ENCODE data around the gene PHF20. TPM values are rescaled to one million over a fixed set of nuclear protein-coding genes. Genes with fewer than 3 reads are reported as not detected.
"Not testable (repeated sequence)": the region's sequence is repeated elsewhere in the genome, so short reads cannot be mapped to it uniquely, and the experiment has no call there.

The PHF20 gene
- polyA plus RNA-seq, 3 donors = 54.7 to 78.2 (median 73.6) TPM

GRCh38 chr20:35992713-35993335 is 221.0 kb downstream of the PHF20 start:
- DNase-seq = peak; percentile 41 to 60 (median 58)
- Histone ChIP-seq H3K36me3 (replicated peaks in 1 of 2; ENCODE audit: control insufficient read depth in 1 of 2, insufficient read depth in 2 of 2, low read length in 2 of 2) (no peaks in the 10 kb centered on the region), H2AFZ (ENCODE audit: insufficient read depth, low read depth, low read length, poor library complexity, severe bottlenecking) (peak overlapping the region; percentile 53), H3K9me3 (replicated peaks in 1 of 2; ENCODE audit: control insufficient read depth in 1 of 2, insufficient read depth in 1 of 2, low read length in 2 of 2) (no peaks in the 10 kb centered on the region), H3K27me3 (ENCODE audit: control insufficient read depth in 2 of 2, insufficient read depth in 2 of 2, low read length in 2 of 2) (peaks cover 0 to 5% of the 10 kb centered on the region in 2 donors), H3K4me3 (replicated peaks in 1 of 3; ENCODE audit: low read depth in 2 of 3, low read length in 3 of 3) (no peak overlapping the region), H3K79me2 (ENCODE audit: insufficient read depth, low read length) (no peaks in the 10 kb centered on the region), H3K27ac (ENCODE audit: low read depth in 1 of 2, low read length in 2 of 2) (no peak overlapping the region), H4K20me1 (ENCODE audit: insufficient read depth, low read length) (no peaks in the 10 kb centered on the region), H3K4me1 (ENCODE audit: control insufficient read depth in 1 of 2, insufficient read depth in 2 of 2, low read length in 2 of 2) (peaks cover 4 to 9% of the 10 kb centered on the region in 2 donors), H3K4me2 (replicated peaks; ENCODE audit: extremely low read depth, low read length, poor library complexity, severe bottlenecking) (peak overlapping the region; percentile 17), H3K9ac (ENCODE audit: insufficient read depth, low read length, poor library complexity, severe bottlenecking) (no peak overlapping the region)
- H3K36me3 Mint-ChIP-seq = no peaks in the 10 kb centered on the region
- H3K27ac Mint-ChIP-seq = no peak overlapping the region
- 0% methylated on average over 3 of the region's 6 CpGs for WGBS (ENCODE audit: insufficient coverage)
- H3K27me3 Mint-ChIP-seq (ENCODE audit: low read depth in 3 of 3) = peaks cover 5 to 13% (median 8%) of the 10 kb centered on the region in 3 donors
- peak; percentile 79 for TF ChIP-seq CTCF (IDR thresholded peaks at IDR 0.05)
- peaks cover 11% of the 10 kb centered on the region for H3K4me1 Mint-ChIP-seq
- intact Hi-C loops (cut with micrococcal nuclease) = loop anchor here (2.0 to 10.0 kb wide), 2 partner anchors 72 to 146 kb away; no protein-coding TSS in a partner anchor
- H3K9me3 Mint-ChIP-seq = no peaks in the 10 kb centered on the region
- H3K4me3 Mint-ChIP-seq = peak overlapping the region in 1 of 2 donors; percentile 74

- 3% methylated on average over 4 of the region's 6 CpGs for WGBS (ENCODE audit: insufficient coverage)
- Histone ChIP-seq H3K36me3 (replicated peaks in 1 of 2; ENCODE audit: control insufficient read depth in 1 of 2, insufficient read depth in 2 of 2, low read length in 2 of 2) (no peaks in the 10 kb centered on the region), H3K79me2 (ENCODE audit: insufficient read depth, low read length) (no peaks in the 10 kb centered on the region), H3K27me3 (ENCODE audit: control insufficient read depth in 2 of 2, insufficient read depth in 2 of 2, low read length in 2 of 2) (peaks cover 0 to 5% of the 10 kb centered on the region in 2 donors), H3K4me3 (replicated peaks in 1 of 3; ENCODE audit: low read depth in 2 of 3, low read length in 3 of 3) (no peak overlapping the region), H3K4me2 (replicated peaks; ENCODE audit: extremely low read depth, low read length, poor library complexity, severe bottlenecking) (peak overlapping the region; percentile 26), H2AFZ (ENCODE audit: insufficient read depth, low read depth, low read length, poor library complexity, severe bottlenecking) (no peak overlapping the region), H3K27ac (ENCODE audit: low read depth in 1 of 2, low read length in 2 of 2) (no peak overlapping the region), H4K20me1 (ENCODE audit: insufficient read depth, low read length) (no peaks in the 10 kb centered on the region), H3K9me3 (replicated peaks in 1 of 2; ENCODE audit: control insufficient read depth in 1 of 2, insufficient read depth in 1 of 2, low read length in 2 of 2) (no peaks in the 10 kb centered on the region), H3K4me1 (ENCODE audit: control insufficient read depth in 1 of 2, insufficient read depth in 2 of 2, low read length in 2 of 2) (peaks cover 4 to 9% of the 10 kb centered on the region in 2 donors), H3K9ac (ENCODE audit: insufficient read depth, low read length, poor library complexity, severe bottlenecking) (no peak overlapping the region)
- peak; percentile 48 to 65 (median 65) for DNase-seq
- H3K4me1 Mint-ChIP-seq = peaks cover 11% of the 10 kb centered on the region
- no peaks in the 10 kb centered on the region for H3K36me3 Mint-ChIP-seq
- intact Hi-C loops (cut with micrococcal nuclease) = loop anchor here in 1 of 2 donors (1.0 to 10.0 kb wide), 2 partner anchors 70 to 143 kb away; no protein-coding TSS in a partner anchor
- H3K4me3 Mint-ChIP-seq = no peak overlapping the region
- TF ChIP-seq CTCF (IDR thresholded peaks at IDR 0.05) = peak; percentile 93
- peak overlapping the region in 1 of 7 donors; percentile 17 for H3K27ac Mint-ChIP-seq
- peaks cover 0 to 3% (median 0%) of the 10 kb centered on the region in 7 donors for H3K9me3 Mint-ChIP-seq
- H3K27me3 Mint-ChIP-seq (ENCODE audit: low read depth in 3 of 3) = peaks cover 2 to 8% (median 8%) of the 10 kb centered on the region in 3 donors
These were observed 223.2 kb downstream of the PHF20 start for GRCh38 chr20:35994994-35995453.

GRCh38 chr20:35996492-35996891 is 224.7 kb downstream of the PHF20 start:
- H3K4me2 ChIP-seq (replicated peaks; ENCODE audit: extremely low read depth, low read length, poor library complexity, severe bottlenecking); H3K36me3 ChIP-seq (replicated peaks in 1 of 2; ENCODE audit: control insufficient read depth in 1 of 2, insufficient read depth in 2 of 2, low read length in 2 of 2); H3K9me3 Mint-ChIP-seq; H3K27me3 ChIP-seq (ENCODE audit: control insufficient read depth in 2 of 2, insufficient read depth in 2 of 2, low read length in 2 of 2); H3K4me1 ChIP-seq (ENCODE audit: control insufficient read depth in 1 of 2, insufficient read depth in 2 of 2, low read length in 2 of 2); H3K9me3 ChIP-seq (replicated peaks in 1 of 2; ENCODE audit: control insufficient read depth in 1 of 2, insufficient read depth in 1 of 2, low read length in 2 of 2); H3K4me3 Mint-ChIP-seq; H3K4me3 ChIP-seq (replicated peaks in 1 of 3; ENCODE audit: low read depth in 2 of 3, low read length in 3 of 3); DNase-seq; H2AFZ ChIP-seq (ENCODE audit: insufficient read depth, low read depth, low read length, poor library complexity, severe bottlenecking); H3K79me2 ChIP-seq (ENCODE audit: insufficient read depth, low read length); H3K9ac ChIP-seq (ENCODE audit: insufficient read depth, low read length, poor library complexity, severe bottlenecking); H3K36me3 Mint-ChIP-seq; H3K27ac ChIP-seq (ENCODE audit: low read depth in 1 of 2, low read length in 2 of 2); H4K20me1 ChIP-seq (ENCODE audit: insufficient read depth, low read length); H3K27me3 Mint-ChIP-seq (ENCODE audit: low read depth in 3 of 3); H3K27ac Mint-ChIP-seq: not testable (repeated sequence)
- WGBS (ENCODE audit: insufficient coverage) = 100% methylated on average over 2 of the region's 8 CpGs
- peaks cover 11% of the 10 kb centered on the region for H3K4me1 Mint-ChIP-seq
- intact Hi-C loops (cut with micrococcal nuclease) = loop anchor here in 1 of 2 donors (10.0 kb wide), 1 partner anchor 68 kb away; no protein-coding TSS in a partner anchor
